NCI-H1417 treated with DMSO at 0.1 percent for 48 hours (cell line): ENCODE results near the gene DOP1A.
A peak's percentile ranks its signal among the peaks of the same experiment; 100 is the strongest.

ENCODE experiments used
- DNase-seq: peaks from one replicate; lab custom pipeline; 2025; lab: John Stamatoyannopoulos, UW

The DOP1A gene

GRCh38 chr6:83067448-83068439 is at the start of gene DOP1A:
Gene DOP1A, plus strand, starts transcription at chr6:83067671. Its CDS starts 29,307 bp downstream, at chr6:83096978.
- DNase-seq, result peak; percentile 72

- peak; percentile 17 for DNase-seq
Measured at GRCh38 chr6:83019741-83020140, 47.7 kb upstream of the DOP1A start.

- no peak for DNase-seq
Measured at GRCh38 chr6:83031689-83032088, 35.8 kb upstream of the DOP1A start.

GRCh38 chr6:83038246-83038645 is 29.2 kb upstream of the DOP1A start:
- DNase-seq, result no peak

- DNase-seq, result no peak
Measured at GRCh38 chr6:83042467-83043053, 24.9 kb upstream of the DOP1A start.

- DNase-seq, result no peak
Measured at GRCh38 chr6:83044091-83044768, 23.2 kb upstream of the DOP1A start.

- DNase-seq, result no peak
Measured at GRCh38 chr6:83047065-83047754, 20.3 kb upstream of the DOP1A start.

- DNase-seq, result no peak
Measured at GRCh38 chr6:83051377-83052172, 15.9 kb upstream of the DOP1A start.

- DNase-seq, result no peak
Measured at GRCh38 chr6:83053678-83054077, 13.8 kb upstream of the DOP1A start.

GRCh38 chr6:83055366-83055964 is 12.0 kb upstream of the DOP1A start:
- no peak for DNase-seq

GRCh38 chr6:83057705-83058321 is 9.7 kb upstream of the DOP1A start:
- DNase-seq, result no peak

- no peak for DNase-seq
Measured at GRCh38 chr6:83061190-83061589, 6.3 kb upstream of the DOP1A start.

- DNase-seq, result no peak
Measured at GRCh38 chr6:83062225-83062624, 5.2 kb upstream of the DOP1A start.

GRCh38 chr6:83065511-83066192 is 1.8 kb upstream of the DOP1A start, which contains the start of gene UBE3D:
Gene UBE3D, minus strand, starts transcription at chr6:83065841. Its CDS starts 123 bp downstream, at chr6:83065718.
- no peak for DNase-seq

- DNase-seq, result no peak
Measured at GRCh38 chr6:83068616-83069015, 1.1 kb downstream of the DOP1A start.

GRCh38 chr6:83069633-83070032 is 2.2 kb downstream of the DOP1A start:
- DNase-seq, result no peak

GRCh38 chr6:83071023-83071422 is 3.6 kb downstream of the DOP1A start:
- DNase-seq, result no peak

- DNase-seq, result no peak
Measured at GRCh38 chr6:83071707-83072106, 4.2 kb downstream of the DOP1A start.

GRCh38 chr6:83072726-83073125 is 5.3 kb downstream of the DOP1A start:
- no peak for DNase-seq

- DNase-seq, result no peak
Measured at GRCh38 chr6:83073615-83074014, 6.1 kb downstream of the DOP1A start.
